HL-60 (cell line): Measurements from ENCODE around the gene ZMYND8.
"Not testable (repeated sequence)": the region's sequence is repeated elsewhere in the genome, so short reads cannot be mapped to it uniquely, and the experiment has no call there.

Experiments
- DNase-seq, 2 experiments: peaks; one replicate each; pipeline ENCODE4 v3.0.0-alpha.2; 2010 to 2020; ENCODE audit warnings: low read depth in 1 of 2, low spot score in 1 of 2
- H3K27ac ChIP-seq: fragments of 250-450 bp; sonication (Bioruptor Pico); replicated peaks from 2 replicates; pipeline ENCODE4 v1.5.1; 2020; ENCODE audit warnings: mild to moderate bottlenecking, moderate library complexity
- H3K27me3 ChIP-seq: fragments of 250-450 bp; sonication (Bioruptor Pico); 2 replicates; pipeline ENCODE4 v1.5.1; 2021; ENCODE audit warnings: mild to moderate bottlenecking, moderate library complexity; ENCODE audit not compliant: insufficient read depth, poor library complexity, severe bottlenecking
- H3K4me3 ChIP-seq: replicated peaks from 2 replicates; pipeline ENCODE4 v1.5.1; 2011; ENCODE audit warnings: mild to moderate bottlenecking, control low read depth, low read length; ENCODE audit not compliant: insufficient read depth
- GABPA ChIP-seq: IDR thresholded peaks from 2 replicates; pipeline ENCODE4 v1.6.1; 2012; ENCODE audit warnings: low read depth
- POLR2AphosphoS5 ChIP-seq: IDR thresholded peaks from 2 replicates; pipeline ENCODE4 v1.6.1; 2012; ENCODE audit warnings: low read depth
- REST ChIP-seq: IDR thresholded peaks from 2 replicates; pipeline ENCODE4 v1.6.1; 2012; ENCODE audit warnings: low read depth; ENCODE audit not compliant: insufficient replicate concordance
- SPI1 ChIP-seq: IDR thresholded peaks from 2 replicates; pipeline ENCODE4 v1.6.1; 2012; ENCODE audit warnings: low read depth, mild to moderate bottlenecking, borderline replicate concordance
- TF ChIP-seq, protein P1 (sequence below): IDR thresholded peaks from one replicate; pipeline ENCODE4 v1.5.1; 2011; ENCODE audit warnings: low read length, control low read depth, inconsistent platforms; ENCODE audit not compliant: insufficient read depth

ZMYND8 gene

GRCh38 chr20:47280228-47280627 is 76.3 kb downstream of the ZMYND8 start:
- TF ChIP-seq REST = no peak
- no peak for TF ChIP-seq GABPA
- TF ChIP-seq, protein P1, sequence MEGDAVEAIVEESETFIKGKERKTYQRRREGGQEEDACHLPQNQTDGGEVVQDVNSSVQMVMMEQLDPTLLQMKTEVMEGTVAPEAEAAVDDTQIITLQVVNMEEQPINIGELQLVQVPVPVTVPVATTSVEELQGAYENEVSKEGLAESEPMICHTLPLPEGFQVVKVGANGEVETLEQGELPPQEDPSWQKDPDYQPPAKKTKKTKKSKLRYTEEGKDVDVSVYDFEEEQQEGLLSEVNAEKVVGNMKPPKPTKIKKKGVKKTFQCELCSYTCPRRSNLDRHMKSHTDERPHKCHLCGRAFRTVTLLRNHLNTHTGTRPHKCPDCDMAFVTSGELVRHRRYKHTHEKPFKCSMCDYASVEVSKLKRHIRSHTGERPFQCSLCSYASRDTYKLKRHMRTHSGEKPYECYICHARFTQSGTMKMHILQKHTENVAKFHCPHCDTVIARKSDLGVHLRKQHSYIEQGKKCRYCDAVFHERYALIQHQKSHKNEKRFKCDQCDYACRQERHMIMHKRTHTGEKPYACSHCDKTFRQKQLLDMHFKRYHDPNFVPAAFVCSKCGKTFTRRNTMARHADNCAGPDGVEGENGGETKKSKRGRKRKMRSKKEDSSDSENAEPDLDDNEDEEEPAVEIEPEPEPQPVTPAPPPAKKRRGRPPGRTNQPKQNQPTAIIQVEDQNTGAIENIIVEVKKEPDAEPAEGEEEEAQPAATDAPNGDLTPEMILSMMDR = no peak
- no peak for TF ChIP-seq SPI1
- TF ChIP-seq POLR2AphosphoS5 = no peak
- no peaks in the 10 kb centered on the region for H3K27me3 ChIP-seq
- no peak for DNase-seq
- H3K27ac ChIP-seq = no peak overlapping the region
- H3K4me3 ChIP-seq = no peak overlapping the region

DNA sequence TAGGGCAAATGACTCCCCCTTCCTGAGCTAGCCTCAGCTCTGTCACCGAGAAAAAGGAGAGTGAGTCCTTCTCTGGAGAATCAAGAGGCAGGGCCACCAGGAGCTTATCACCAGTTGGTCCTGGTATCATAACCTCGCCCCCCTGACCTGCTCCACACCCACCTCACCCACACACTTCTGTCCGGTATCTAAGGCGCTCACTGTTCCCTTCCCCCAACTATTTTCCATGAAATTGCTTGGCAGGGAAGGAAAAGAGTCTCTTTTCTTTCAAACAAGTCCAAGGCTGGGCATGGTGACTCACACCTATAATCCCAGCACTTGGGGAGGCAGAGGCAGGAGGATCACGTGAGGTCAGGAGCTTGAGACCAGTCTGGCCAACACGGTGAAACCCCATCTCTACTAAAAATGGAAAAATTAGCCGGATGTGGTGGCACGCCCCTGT is 77.6 kb downstream of the ZMYND8 start:
- H3K27ac ChIP-seq = no peak overlapping the region
- H3K4me3 ChIP-seq = no peak overlapping the region
- TF ChIP-seq GABPA = no peak
- TF ChIP-seq REST = no peak
- no peaks in the 10 kb centered on the region for H3K27me3 ChIP-seq
- DNase-seq = no peak

- H3K4me3 ChIP-seq, DNase-seq, H3K27ac ChIP-seq: not testable (repeated sequence)
These were observed 79.0 kb downstream of the ZMYND8 start for GRCh38 chr20:47277535-47277872.

DNA sequence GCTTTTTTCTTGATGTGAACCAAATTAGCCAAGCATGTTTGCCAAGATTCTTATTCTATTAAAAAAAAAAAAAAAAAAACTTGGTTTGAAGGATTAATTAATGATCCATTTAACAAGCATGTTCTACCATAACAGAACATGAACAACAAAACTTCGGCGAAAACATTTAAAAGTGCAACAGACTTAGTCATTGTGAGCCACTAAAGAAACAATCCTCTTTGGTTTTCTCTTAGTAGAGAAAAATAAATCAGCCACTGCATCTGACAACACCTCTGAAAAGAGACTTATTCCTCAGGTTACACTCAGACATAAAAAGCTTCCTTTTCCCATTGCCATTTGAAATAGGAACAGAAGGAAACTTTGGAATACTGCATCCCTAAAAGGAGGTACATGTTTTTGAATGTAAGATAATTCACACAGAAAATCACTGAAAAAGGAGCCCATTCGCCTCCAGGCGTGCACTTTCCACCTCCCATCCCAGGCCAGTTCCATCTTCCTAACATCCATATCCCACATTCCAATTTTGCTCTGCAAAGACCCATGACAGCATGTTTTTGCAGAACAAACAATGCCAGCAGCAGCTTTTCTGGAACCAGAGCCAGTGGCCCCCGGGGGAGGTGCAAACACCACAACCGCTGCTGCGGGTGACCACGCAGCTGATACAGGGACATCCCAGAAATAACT is 79.5 kb downstream of the ZMYND8 start:
- DNase-seq = no peak

More at GRCh38 chr20:47277535-47277872, 79.0 kb downstream of the ZMYND8 start:
- H3K27me3 ChIP-seq = not testable (repeated sequence)

More for the DNA sequence above, 79.5 kb downstream of the ZMYND8 start:
- TF ChIP-seq GABPA = no peak
- TF ChIP-seq, protein P1 = no peak
- no peak for TF ChIP-seq POLR2AphosphoS5
- no peak for TF ChIP-seq REST
- Histone ChIP-seq H3K27me3 (no peaks in the 10 kb centered on the region), H3K4me3 (no peak overlapping the region), H3K27ac (no peak overlapping the region)
